ENCODE results near the gene JUN.

The JUN gene

GRCh38 chr1:58808077-58808476 lies 24.2 kb upstream of the JUN start:
- ChIA-PET POLR2A (interaction anchor here (0.7 to 1.2 kb wide), 2 partner anchors 22 to 92 kb away, joined by 3 to 6 read pairs; no protein-coding TSS in a partner anchor), CTCF (interaction anchor here (1.2 kb wide), 1 partner anchor 23 kb away, joined by 6 read pairs; no protein-coding TSS in a partner anchor)
- TF ChIP-seq ZFP37 (tag by site-specific recombination; IDR thresholded peaks at IDR 0.05) = no peak
- peak; percentile 0; the same call in 1 of the 2 replicates for TF ChIP-seq PRDM1 (tag by site-specific recombination; IDR thresholded peaks at IDR 0.05)
- no peaks in the 10 kb centered on the region for H3K4me1 ChIP-seq (ENCODE audit: control insufficient read depth, insufficient read depth, low read length)
- no peaks in the 10 kb centered on the region for H3K36me3 ChIP-seq (ENCODE audit: control insufficient read depth in 2 of 2, insufficient read depth in 1 of 2, low read length in 2 of 2)
- H3K27ac ChIP-seq (ENCODE audit: extremely low read depth, low read depth, low read length) = no peak overlapping the region
- no peak overlapping the region for H3K4me3 ChIP-seq (ENCODE audit: low read depth, low read length)
- no peaks in the 10 kb centered on the region for H3K9me3 ChIP-seq (ENCODE audit: control insufficient read depth, insufficient read depth, low read depth, low read length)

- Histone ChIP-seq H3K36me3 (ENCODE audit: control insufficient read depth in 2 of 2, insufficient read depth in 1 of 2, low read length in 2 of 2) (no peaks in the 10 kb centered on the region), H3K9me3 (ENCODE audit: control insufficient read depth, insufficient read depth, low read depth, low read length) (no peaks in the 10 kb centered on the region), H3K27ac (ENCODE audit: extremely low read depth, low read depth, low read length) (no peak overlapping the region), H3K4me3 (ENCODE audit: low read depth, low read length) (no peak overlapping the region), H3K4me1 (ENCODE audit: control insufficient read depth, insufficient read depth, low read length) (no peaks in the 10 kb centered on the region)
- TF ChIP-seq TCF7L2 (IDR thresholded peaks at IDR 0.05; ENCODE audit: borderline replicate concordance, low read depth, low read length) (no peak), SCRT1 (tag by site-specific recombination; IDR thresholded peaks at IDR 0.05; ENCODE audit: borderline replicate concordance) (peak; percentile 60; the same call in 1 of the 2 replicates)
- CTCF ChIA-PET = no interaction called here
- POLR2A ChIA-PET = no interaction called here
These were observed 22.1 kb upstream of the JUN start for GRCh38 chr1:58805716-58806571.

- CTCF ChIA-PET = interaction anchor here (0.6 to 1.5 kb wide), 3 partner anchors 11 to 909 kb away, joined by 3 to 5 read pairs (median 4); no protein-coding TSS in a partner anchor
- H3K27ac ChIP-seq (ENCODE audit: extremely low read depth, low read depth, low read length) = no peak overlapping the region
- no peaks in the 10 kb centered on the region for H3K36me3 ChIP-seq (ENCODE audit: control insufficient read depth in 2 of 2, insufficient read depth in 1 of 2, low read length in 2 of 2)
- no peaks in the 10 kb centered on the region for H3K4me1 ChIP-seq (ENCODE audit: control insufficient read depth, insufficient read depth, low read length)
- POLR2A ChIA-PET = no interaction called here
- H3K4me3 ChIP-seq (ENCODE audit: low read depth, low read length) = no peak overlapping the region
- no peaks in the 10 kb centered on the region for H3K9me3 ChIP-seq (ENCODE audit: control insufficient read depth, insufficient read depth, low read depth, low read length)
- TF ChIP-seq ZNF221 (tag by site-specific recombination; IDR thresholded peaks at IDR 0.05; ENCODE audit: borderline replicate concordance) = no peak
- TF ChIP-seq PRDM2 (tag by site-specific recombination; IDR thresholded peaks at IDR 0.05; ENCODE audit: borderline replicate concordance) = no peak
- no peak for TF ChIP-seq ZBTB26 (tag by site-specific recombination; optimal IDR thresholded peaks at IDR 0.05)
- no peak for TF ChIP-seq ZNF558 (tag by site-specific recombination; IDR thresholded peaks at IDR 0.05)
- no peak for TF ChIP-seq ZSCAN16 (tag by site-specific recombination; IDR thresholded peaks at IDR 0.05)
- no peak for TF ChIP-seq GLIS1 (tag by site-specific recombination; IDR thresholded peaks at IDR 0.05)
- no peak for TF ChIP-seq TRIM28 (IDR thresholded peaks at IDR 0.05; ENCODE audit: borderline replicate concordance, low read length)
- TF ChIP-seq ZNF341 (tag by site-specific recombination; IDR thresholded peaks at IDR 0.05; ENCODE audit: low read depth) = peak; percentile 40
- no peak for TF ChIP-seq ZEB2 (tag by site-specific recombination; IDR thresholded peaks at IDR 0.05)
- TF ChIP-seq ZSCAN4 (tag by site-specific recombination; IDR thresholded peaks at IDR 0.05) = peak; percentile 56
- TF ChIP-seq EGR2 (tag by site-specific recombination; IDR thresholded peaks at IDR 0.05; ENCODE audit: low read depth) = 0 out of 2 replicates have a peak, but pooled peaks have one; percentile 12
- peak; percentile 45; the same call in 1 of the 2 replicates for TF ChIP-seq CTCF (tag by site-specific recombination; IDR thresholded peaks at IDR 0.05)
- no peak for TF ChIP-seq ZSCAN18 (tag by site-specific recombination; IDR thresholded peaks at IDR 0.05)
These were observed 21.2 kb upstream of the JUN start for GRCh38 chr1:58804853-58805565.
